MM.1S (cell line): Measurements from ENCODE around the gene PLD4.

Experiments
- DNase-seq: peaks from one replicate; pipeline ENCODE4 v3.0.0-alpha.2; 2015
- H2AFZ ChIP-seq: fragments of 300-600 bp; sonication (generic); 2 replicates; pipeline ENCODE4 v1.6.0; 2016; ENCODE audit warnings: antibody characterized with exemption, low read length
- H3F3A ChIP-seq: fragments of 300-600 bp; sonication (generic); 2 replicates; pipeline ENCODE4 v1.6.1; 2016; ENCODE audit warnings: mild to moderate bottlenecking, antibody characterized with exemption, low read length, moderate library complexity, mixed read lengths; ENCODE audit not compliant: insufficient read depth
- H3K27ac ChIP-seq: fragments of 300-600 bp; sonication (generic); 2 replicates; pipeline ENCODE4 v1.5.1; 2016; ENCODE audit warnings: mild to moderate bottlenecking, low read length
- H3K27me3 ChIP-seq: fragments of 300-600 bp; sonication (generic); replicated peaks from 2 replicates; pipeline ENCODE4 v1.6.0; 2016; ENCODE audit warnings: low read length; ENCODE audit not compliant: insufficient read depth
- H3K36me3 ChIP-seq: fragments of 300-600 bp; sonication (generic); replicated peaks from 2 replicates; pipeline ENCODE4 v1.6.1; 2016; ENCODE audit warnings: mild to moderate bottlenecking, low read length, mixed read lengths; ENCODE audit not compliant: insufficient read depth
- H3K4me1 ChIP-seq: fragments of 300-600 bp; sonication (generic); 2 replicates; pipeline ENCODE4 v1.6.1; 2016; ENCODE audit warnings: low read length, mixed read lengths
- H3K4me2 ChIP-seq: fragments of 300-600 bp; sonication (generic); 2 replicates; pipeline ENCODE4 v1.6.0; 2016; ENCODE audit warnings: low read depth, low read length
- H3K4me3 ChIP-seq: fragments of 300-600 bp; sonication (generic); 2 replicates; pipeline ENCODE4 v1.5.1; 2016; ENCODE audit warnings: low read length, mixed read lengths
- H3K79me2 ChIP-seq: fragments of 300-600 bp; sonication (generic); 2 replicates; pipeline ENCODE4 v1.6.1; 2016; ENCODE audit warnings: mixed run types, low read length, mixed read lengths
- H3K9ac ChIP-seq: fragments of 300-600 bp; sonication (generic); 2 replicates; pipeline ENCODE4 v1.6.1; 2016; ENCODE audit warnings: low read length, mixed read lengths
- H3K9me2 ChIP-seq: fragments of 300-600 bp; sonication (generic); replicated peaks from 2 replicates; pipeline ENCODE4 v1.6.1; 2016; ENCODE audit warnings: mild to moderate bottlenecking, low read length, mixed read lengths; ENCODE audit not compliant: insufficient read depth
- H3K9me3 ChIP-seq: fragments of 300-600 bp; sonication (generic); replicated peaks from 2 replicates; pipeline ENCODE4 v1.6.1; 2016; ENCODE audit warnings: mild to moderate bottlenecking, low read length, mixed read lengths; ENCODE audit not compliant: insufficient read depth
- H4K20me1 ChIP-seq: fragments of 300-600 bp; sonication (generic); 2 replicates; pipeline ENCODE4 v1.6.1; 2016; ENCODE audit warnings: mild to moderate bottlenecking, low read length, moderate library complexity, mixed read lengths; ENCODE audit not compliant: insufficient read depth
- EZH2 ChIP-seq: fragments of 300-600 bp; sonication (generic); optimal IDR thresholded peaks from 2 replicates; pipeline ENCODE3; 2017; ENCODE audit warnings: low read depth, mild to moderate bottlenecking, antibody characterized with exemption, low read length, mixed read lengths
- EZH2phosphoT487 ChIP-seq: fragments of 300-600 bp; sonication (generic); IDR thresholded peaks from 2 replicates; pipeline ENCODE4 v1.6.1; 2018; ENCODE audit warnings: antibody characterized with exemption, low read length
- TF ChIP-seq, protein P1 (sequence below): fragments of 300-600 bp; sonication (generic); IDR thresholded peaks from 2 replicates; pipeline ENCODE4 v1.5.1; 2016; ENCODE audit warnings: antibody characterized with exemption, low read length, mixed read lengths

Gene PLD4

DNA sequence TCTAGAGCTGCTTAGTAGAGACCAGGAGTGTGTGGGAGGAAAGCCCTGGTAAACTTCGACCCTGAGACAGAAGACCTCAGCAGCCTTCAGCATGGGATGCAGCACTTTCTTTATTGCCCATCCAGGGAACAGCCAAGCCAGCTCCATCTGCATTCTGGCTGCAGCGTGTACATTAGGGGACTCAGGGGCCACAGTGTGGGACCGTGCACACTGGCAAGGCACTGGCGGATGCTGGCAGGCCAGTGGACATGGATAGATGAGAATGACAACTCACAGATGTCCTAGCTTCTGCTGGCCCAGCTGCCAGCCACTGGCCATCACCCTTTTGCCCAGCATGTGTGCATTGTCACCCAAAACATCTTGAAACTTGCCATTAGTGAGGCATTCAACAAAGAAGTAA is 12.5 kb downstream of the PLD4 start:
- H3K27ac ChIP-seq: no peak overlapping the region
- H3K36me3 ChIP-seq: no peaks in the 10 kb centered on the region
- TF ChIP-seq EZH2 (no peak), EZH2phosphoT487 (no peak)
- TF ChIP-seq, protein P1, sequence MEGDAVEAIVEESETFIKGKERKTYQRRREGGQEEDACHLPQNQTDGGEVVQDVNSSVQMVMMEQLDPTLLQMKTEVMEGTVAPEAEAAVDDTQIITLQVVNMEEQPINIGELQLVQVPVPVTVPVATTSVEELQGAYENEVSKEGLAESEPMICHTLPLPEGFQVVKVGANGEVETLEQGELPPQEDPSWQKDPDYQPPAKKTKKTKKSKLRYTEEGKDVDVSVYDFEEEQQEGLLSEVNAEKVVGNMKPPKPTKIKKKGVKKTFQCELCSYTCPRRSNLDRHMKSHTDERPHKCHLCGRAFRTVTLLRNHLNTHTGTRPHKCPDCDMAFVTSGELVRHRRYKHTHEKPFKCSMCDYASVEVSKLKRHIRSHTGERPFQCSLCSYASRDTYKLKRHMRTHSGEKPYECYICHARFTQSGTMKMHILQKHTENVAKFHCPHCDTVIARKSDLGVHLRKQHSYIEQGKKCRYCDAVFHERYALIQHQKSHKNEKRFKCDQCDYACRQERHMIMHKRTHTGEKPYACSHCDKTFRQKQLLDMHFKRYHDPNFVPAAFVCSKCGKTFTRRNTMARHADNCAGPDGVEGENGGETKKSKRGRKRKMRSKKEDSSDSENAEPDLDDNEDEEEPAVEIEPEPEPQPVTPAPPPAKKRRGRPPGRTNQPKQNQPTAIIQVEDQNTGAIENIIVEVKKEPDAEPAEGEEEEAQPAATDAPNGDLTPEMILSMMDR: no peak
- no peaks in the 10 kb centered on the region for H3K9me3 ChIP-seq
- no peak overlapping the region for H2AFZ ChIP-seq
- no peaks in the 10 kb centered on the region for H3K4me1 ChIP-seq
- no peaks in the 10 kb centered on the region for H3K9me2 ChIP-seq
- no peaks in the 10 kb centered on the region for H3K79me2 ChIP-seq
- H4K20me1 ChIP-seq: no peaks in the 10 kb centered on the region
- no peak overlapping the region for H3K4me3 ChIP-seq
- H3F3A ChIP-seq: no peaks in the 10 kb centered on the region
- no peak for DNase-seq
- H3K9ac ChIP-seq: no peak overlapping the region
- H3K4me2 ChIP-seq: no peak overlapping the region
- H3K27me3 ChIP-seq: peaks cover 45% of the 10 kb centered on the region

DNA sequence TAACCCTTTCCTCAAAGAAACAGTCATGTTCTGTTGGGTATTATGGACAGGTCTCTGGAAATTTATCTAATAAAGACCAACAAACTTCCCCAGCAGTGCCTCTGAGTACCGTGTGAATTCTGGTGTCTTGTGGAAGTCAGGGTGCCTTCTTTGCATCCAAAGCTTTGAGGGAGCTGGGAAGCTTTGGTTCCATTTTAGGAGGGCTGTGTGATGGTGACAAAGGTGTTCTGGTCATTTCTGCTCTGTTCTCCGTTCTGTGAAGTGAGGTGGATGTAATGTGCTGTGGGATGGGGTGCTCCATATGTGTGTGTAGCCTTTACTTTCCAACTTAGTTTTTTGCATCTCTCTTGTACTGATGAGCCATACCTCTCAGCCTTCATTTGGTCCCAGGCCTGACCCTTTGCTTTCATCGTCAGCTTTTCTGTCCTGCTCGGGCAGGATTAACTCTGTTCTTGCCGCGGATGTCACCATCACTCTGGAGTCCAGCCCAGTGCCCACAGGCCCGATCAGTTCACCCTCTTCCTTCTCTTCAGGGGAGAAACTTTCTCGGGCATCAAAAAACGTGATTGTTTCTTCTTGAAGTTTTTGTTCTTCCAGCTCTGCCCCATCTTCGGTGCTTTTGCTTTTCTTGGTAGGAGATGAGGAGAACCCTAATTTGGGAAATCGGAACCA is 13.2 kb downstream of the PLD4 start:
- Histone ChIP-seq H4K20me1 (no peaks in the 10 kb centered on the region), H3K9me3 (no peaks in the 10 kb centered on the region), H3K27me3 (peaks cover 45% of the 10 kb centered on the region), H3K9ac (no peak overlapping the region), H3K4me3 (no peak overlapping the region), H3K79me2 (no peaks in the 10 kb centered on the region), H3K36me3 (no peaks in the 10 kb centered on the region), H3K27ac (no peak overlapping the region), H3K4me2 (no peak overlapping the region), H3K9me2 (no peaks in the 10 kb centered on the region), H3F3A (no peaks in the 10 kb centered on the region), H3K4me1 (no peaks in the 10 kb centered on the region), H2AFZ (no peak overlapping the region)
- DNase-seq: no peak
- TF ChIP-seq EZH2phosphoT487 (no peak), EZH2 (no peak)
- TF ChIP-seq, protein P1: no peak

DNA sequence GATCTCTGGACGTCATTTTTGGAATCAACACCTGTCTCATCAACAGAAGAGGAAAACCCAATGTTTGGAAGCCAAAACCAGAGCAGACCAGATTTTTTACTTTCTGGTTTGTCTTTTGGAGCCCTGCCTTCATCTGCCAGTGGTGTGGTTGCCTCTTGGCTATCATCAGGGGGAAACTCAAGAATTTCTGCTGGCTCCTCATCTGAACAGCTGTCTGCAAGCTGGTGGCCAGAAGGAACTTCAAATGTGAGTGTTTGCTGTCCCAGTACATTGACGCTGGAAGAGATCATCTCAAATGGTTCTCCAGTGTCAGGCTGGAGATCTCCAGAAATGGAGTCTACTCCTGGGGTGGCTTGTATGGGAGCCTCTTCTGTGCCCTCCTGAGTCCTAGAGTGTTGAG is 13.8 kb downstream of the PLD4 start:
- no peaks in the 10 kb centered on the region for H3K36me3 ChIP-seq
- no peak overlapping the region for H3K27ac ChIP-seq
- no peak for DNase-seq
- H3K79me2 ChIP-seq: no peaks in the 10 kb centered on the region
- H4K20me1 ChIP-seq: no peaks in the 10 kb centered on the region
- H3K9me2 ChIP-seq: no peaks in the 10 kb centered on the region
- no peak overlapping the region for H3K9ac ChIP-seq
- H3K4me3 ChIP-seq: no peak overlapping the region
- no peak overlapping the region for H2AFZ ChIP-seq
- H3K27me3 ChIP-seq: peaks cover 45% of the 10 kb centered on the region
- no peaks in the 10 kb centered on the region for H3F3A ChIP-seq
- H3K9me3 ChIP-seq: no peaks in the 10 kb centered on the region
- no peaks in the 10 kb centered on the region for H3K4me1 ChIP-seq
- TF ChIP-seq, protein P1: no peak
- TF ChIP-seq EZH2 (no peak), EZH2phosphoT487 (no peak)
- no peak overlapping the region for H3K4me2 ChIP-seq
